GM18511 (cell line): ENCODE measurements around the gene DYNC1I1.

ENCODE experiments used
- ATAC-seq: cut with Tn5 transposase; IDR thresholded peaks from one replicate; pipeline ENCODE4 v1.9.1; 2021; ENCODE audit warnings: mild to moderate bottlenecking, moderate library complexity; ENCODE audit not compliant: unreplicated experiment

DYNC1I1 gene

DNA sequence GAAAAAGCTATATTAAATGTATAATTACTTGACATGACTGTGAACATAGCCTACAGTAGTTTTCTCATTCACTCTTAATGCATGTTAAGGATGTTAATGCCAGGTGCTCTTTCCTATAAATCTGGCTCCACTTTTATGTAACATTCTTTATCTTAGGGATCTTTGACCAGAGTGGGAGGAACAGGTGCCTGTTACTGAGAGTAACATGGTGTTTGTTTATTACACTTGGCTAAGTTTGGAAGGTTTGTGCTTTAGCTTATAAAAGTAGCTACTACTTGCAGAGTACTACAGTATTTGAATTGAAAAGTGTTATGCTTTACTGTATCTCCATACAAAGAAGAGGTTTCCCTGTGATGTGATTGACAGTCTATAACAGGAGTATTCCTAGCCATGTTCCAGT, 183.4 kb downstream of the DYNC1I1 start:
- ATAC-seq, result no peak

DNA sequence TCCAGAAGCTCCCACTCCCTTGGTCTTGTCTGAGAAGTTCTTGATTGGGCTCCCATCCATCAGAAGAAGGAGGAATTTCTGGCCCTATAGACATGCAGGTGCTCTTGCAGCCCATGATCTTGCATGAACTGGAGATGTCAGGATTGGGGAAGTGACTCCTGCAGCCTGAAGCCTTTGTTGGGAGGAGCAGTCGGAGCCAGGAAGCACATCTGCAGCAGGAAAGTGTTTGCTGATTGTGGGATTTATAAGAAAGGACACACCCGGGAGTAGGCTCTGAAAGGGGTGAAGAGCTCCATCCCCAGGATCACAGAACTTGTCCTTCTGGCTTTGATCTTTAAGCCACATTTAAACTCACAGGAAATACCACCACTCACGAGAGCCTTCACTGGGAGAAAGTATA, 185.2 kb downstream of the DYNC1I1 start:
- ATAC-seq, result no peak

DNA sequence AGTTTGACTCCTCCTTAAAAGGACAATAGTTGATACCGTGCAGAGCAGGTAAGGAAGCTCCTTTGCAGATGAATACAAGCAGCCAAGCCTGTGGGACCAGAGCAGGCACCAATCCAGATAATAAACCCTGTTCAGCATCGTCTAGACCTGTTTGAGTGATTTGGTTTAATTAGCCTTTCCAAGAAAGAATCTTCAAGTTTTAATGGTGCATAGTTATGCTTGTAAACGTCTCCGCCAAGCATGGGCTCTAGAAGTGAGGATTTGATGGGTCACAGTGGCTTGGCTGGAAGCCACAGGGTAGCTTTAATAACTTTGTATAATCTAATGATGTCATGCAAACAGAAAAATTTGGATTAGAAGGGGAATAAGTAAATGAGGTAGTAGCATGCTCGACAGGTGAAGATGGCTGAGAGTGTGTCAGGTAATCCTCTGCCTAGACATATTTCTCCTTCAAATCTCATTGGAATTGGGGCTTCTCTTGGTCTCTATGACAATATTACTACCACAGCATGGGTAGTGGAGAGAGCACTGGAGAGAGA, 188.4 kb downstream of the DYNC1I1 start:
- ATAC-seq, result no peak

DNA sequence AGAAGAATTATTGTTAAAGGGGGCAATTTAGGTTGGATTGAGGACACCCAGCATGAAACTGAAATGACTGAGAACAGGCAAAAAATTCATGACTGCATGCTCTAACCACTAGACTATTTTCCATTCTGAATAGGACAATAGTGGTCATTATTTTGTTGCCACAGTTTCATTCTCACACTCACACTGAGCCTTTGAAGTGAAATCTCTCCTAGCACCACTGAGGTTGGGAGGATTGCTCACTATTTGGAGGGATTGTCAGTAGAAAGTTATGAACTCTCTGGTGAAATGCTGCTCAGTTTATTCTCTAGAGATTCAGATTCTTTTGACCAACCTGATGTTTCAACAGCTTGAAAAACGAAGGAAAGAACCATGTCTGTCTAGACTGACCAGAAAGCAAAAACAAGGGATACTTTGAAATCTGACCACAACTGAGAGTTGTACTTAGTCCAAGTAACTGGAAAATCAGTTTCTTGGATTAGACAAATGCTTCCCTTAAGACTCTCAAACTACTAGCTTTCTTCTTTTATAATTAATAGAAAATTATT, 191.2 kb downstream of the DYNC1I1 start:
- no peak for ATAC-seq

DNA sequence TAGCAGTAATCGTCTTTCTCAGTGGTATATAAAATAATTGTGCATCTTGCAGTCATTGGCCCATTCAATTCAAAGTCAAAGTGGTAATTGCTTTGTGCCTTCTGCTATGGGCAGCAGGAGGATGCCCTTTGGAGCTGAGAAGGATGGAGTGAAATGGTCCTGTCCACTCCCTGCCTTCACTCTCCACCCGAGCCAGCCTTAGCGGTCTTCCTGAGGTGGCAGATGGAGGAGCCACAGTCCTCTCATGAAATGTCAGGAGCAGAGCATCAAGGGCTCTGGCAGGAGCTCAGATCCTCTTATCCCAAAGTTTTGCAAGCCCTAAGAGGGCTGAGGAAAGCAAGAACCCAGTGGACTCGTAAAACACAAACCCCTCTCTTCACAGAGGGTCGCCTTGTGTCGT, 199.4 kb downstream of the DYNC1I1 start:
- no peak for ATAC-seq

DNA sequence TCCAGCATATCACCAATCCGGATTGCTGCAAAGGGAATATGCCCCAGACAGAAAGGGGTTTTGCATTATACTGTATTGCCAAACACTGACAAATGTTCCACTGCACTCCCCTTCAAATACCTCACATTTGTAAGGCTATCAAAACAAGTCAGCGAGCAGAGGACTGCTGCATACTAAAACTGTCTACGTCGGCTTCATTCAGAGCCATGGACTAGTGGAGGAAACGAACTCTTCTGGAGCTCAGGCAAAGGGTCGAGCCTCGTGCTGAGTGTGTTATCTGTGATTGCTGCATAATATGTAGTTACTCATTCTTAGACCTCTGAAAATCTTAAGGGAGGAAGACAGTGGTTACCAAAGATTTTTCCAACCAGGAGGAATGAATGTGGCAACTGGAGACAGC, 200.2 kb downstream of the DYNC1I1 start:
- no peak for ATAC-seq

DNA sequence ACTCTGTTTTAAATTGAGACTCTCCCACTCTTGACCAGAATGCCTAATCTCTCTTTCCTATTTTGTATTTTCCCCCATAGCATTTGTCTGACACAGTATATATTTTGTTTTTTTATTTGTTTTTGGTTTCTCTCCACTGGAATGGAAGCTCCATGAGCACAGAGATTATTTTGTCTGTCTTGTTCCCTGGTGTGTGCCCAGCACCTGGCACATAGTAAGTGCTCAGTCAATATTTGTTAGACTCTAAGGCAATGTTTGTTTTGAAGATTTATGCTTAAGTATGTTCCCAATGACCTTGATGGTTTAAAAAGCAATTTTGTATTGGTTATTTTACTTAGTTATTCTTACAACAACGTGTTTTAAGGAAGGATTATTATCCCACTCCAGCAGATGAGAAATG, 201.8 kb downstream of the DYNC1I1 start:
- ATAC-seq, result no peak

DNA sequence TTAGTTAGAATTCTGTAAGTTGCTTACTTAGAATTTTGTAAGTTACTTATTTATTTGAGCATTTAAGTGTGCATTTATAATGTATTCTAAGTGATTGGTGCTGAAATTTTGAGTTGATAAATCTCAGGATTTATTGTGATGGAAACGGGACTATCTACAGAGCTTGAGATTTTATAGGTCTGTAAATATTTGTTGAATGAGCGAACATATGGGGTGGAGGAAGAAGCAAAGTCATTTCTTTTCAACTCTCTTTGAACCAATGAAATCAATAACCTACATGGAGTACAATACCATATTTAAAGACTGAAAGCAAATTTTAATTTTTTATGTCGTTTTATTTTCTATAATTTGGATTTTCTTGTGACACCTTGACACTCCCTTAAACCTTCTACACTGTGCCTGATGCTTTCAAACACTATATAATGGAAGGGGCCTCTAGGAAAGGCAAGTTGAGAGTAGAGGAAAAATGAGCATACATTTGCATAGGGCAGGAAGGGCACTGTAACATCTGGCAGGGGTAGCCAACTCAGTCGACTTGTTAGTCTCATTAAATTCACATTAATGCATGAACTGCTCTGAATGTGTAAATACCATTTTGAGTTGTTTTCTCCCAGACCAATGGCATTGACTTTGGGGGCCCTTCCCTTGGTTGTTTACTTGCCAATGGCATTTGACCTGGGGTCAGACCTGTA, 204.2 kb downstream of the DYNC1I1 start:
- ATAC-seq, result no peak

DNA sequence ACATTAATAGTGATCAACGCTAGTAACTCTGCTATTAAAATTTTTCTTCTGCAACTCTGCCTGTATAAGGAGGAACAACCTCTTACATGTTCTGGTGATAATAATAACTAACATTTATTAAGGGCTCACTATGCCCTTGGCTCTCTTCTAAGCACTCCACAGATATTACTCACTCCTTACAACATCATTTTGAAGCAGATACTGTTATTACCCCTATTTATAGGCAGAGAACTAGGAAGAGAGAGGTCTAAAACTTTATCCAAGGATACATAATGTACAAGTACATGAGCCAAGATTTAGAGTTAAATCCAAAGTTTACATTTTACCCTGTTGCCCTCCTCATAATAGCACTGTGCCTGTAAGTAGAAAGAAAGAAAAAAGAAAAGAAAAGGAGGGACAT, 205.6 kb downstream of the DYNC1I1 start:
- no peak for ATAC-seq

DNA sequence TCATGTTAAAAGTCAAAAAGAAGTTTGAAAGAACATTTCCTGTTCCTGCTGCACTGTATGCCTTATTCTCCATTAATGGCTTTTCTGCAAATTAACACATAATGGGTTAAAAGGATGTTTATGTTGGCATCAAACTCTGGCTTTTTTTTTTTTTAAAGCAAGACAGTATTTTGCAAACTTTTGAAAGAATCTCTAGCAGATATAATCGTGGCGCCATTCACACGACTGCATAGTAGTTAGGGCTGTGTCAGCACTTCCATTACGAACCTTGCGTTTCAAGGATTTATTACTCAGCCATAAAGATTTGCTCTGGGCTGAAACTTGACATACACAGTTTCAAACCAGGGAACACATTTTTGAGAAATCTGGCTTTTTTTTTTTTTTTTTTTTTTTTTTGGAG, 207.8 kb downstream of the DYNC1I1 start:
- ATAC-seq, result no peak

DNA sequence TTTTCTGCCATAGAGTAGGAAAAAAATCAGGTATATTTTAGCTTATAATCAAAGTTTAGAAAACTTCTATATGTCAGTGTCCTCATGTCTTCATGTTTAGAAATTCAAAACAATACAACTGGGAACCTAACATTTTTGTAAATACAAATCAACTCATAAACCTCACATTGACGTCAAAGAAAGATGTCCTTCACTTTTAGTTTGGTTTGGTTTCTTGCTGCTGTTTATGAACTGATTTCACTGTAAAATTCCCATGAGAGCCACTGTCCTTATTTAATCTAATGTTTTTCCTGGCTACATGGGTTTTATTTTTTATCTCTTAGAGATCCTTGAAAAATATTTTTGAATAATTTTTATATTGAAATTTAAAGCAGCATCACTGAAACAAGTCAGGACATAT, 208.4 kb downstream of the DYNC1I1 start:
- ATAC-seq, result no peak

DNA sequence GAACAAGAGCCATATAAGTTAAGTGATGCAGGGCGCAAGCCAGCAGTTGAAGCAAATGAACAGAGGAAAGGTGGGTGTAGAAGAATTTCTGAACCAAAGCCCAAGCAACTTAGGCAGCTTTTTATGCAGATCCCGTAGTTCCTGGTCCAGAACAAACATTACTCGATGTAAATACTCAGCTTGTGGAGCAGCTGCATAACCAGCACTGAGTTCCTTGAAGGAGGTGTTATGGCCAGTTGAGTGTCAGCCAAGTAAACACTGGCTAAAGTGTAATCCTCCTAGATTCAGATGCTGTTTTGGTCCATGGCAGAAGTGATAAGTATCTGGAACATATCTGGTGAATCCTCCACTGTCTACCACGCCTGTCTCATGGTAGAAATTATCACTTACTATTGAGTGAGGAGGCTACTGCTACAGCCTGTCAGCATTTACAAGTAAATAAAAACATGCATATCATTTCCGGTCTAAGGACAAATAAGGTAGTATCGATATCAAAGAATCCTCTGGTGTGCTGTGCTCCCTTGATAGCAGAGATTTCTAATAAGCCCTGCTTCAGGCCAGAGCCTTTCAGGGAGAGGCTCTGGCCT, 213.9 kb downstream of the DYNC1I1 start:
- ATAC-seq, result no peak

DNA sequence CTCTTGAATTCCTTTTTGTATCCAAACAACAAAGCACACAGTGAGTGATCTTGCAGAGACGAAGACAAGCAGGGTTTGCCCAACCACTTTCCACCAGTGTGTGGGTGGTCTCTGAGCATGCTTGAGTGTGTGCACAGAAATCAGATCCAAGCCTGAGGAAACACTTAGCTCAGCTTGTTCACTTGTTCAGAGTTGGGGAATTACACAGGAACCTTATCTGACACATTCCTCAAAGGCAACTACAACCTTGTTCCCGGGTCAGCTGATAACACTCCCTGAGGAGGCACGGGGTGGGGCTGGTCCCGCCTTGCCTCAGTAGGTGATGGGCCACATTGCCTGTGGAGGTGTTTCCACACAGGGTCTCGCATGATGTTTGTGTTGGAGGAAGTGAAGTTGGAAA, 216.9 kb downstream of the DYNC1I1 start:
- ATAC-seq, result no peak

DNA sequence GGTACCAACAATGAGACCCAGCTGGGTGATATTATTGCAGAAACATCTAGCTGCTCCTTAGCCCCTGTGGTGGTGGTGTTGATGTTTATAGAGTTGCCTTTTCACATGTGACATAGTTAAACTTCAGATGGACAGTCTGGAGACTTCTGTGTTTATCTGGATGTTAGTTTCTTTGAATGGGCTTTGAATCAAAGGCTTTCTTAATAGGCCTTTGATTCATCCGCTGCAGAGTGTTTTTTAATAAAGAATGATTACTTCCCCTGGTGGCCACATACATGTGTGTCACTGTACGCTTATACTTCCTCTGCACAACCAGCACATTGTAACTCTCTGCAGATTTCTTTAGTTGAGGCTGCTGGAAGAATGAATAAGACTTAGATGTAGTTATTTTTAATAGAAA, 221.0 kb downstream of the DYNC1I1 start:
- no peak for ATAC-seq

DNA sequence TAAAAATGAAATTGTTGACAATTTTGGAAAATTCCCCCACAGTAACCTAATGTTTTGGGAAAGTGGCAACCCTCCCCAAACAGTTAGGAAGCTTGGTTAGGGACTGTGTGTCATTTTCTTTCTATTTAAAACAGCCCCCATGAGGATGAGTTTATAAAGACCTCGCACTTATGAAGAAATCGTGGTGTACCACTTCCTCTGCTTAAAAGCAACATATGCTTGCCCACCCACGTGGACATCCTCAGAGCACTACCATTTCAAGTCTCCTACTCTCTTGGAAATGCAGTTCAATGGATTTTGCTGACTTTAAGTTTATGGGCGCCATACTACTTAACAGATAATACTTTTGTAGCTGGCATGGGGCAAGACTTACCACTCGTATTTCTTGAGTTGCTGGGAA, 223.8 kb downstream of the DYNC1I1 start:
- no peak for ATAC-seq

DNA sequence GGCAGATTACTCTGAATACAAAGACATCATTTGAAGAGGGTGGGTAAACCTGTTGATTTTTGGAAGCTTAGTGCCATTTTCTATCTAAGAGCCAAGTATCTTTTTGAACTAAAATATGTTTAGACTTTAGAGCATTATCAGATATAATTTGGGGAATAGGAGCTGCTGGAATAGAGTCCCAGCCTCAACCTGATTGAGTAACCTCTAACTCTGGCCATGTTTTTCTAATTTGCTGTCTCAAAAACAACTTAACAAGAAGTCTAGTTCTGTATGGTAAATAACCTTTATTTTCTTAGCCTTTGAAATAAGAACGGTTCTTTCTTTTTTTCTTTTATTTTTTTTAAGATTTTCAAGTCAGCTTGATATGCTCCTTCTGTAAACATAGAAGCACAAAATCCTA, 224.5 kb downstream of the DYNC1I1 start:
- no peak for ATAC-seq

DNA sequence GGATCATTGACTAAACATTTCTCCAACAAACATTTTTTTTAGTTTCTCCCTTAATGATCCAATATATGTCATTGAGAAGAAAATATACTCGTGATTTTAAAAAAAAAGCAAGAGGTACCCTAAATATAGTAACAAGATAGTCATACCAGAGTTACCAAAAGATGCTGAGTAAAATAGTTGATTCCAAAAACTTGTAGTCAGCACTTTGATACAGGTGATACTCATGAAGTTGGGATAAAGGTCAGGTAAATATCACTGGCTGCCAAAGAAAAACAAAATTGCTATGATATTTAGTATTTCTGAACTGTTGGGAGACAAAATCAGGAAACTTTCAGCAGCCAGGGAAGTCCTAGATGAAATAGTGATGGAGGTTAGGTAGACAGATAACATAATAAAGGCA, 225.3 kb downstream of the DYNC1I1 start:
- no peak for ATAC-seq

DNA sequence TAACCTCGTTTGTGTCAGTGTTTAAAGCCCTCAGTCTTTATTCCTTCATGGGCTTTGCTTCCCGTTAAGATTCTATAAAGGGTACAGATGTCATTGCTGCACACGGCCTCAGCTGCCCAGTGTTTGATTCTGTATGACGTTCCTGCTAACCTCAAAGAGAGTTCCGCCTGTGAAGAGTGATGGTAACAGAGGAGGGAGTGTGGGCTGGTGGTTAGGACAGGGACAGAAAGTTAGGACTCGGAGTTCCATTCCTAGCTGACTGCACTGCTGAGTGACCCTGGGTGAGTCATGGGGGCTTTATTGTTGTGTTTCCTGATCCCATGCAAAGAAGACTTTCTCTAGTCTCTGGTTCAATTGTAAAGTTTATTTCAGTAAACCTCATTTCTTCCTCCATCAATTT, 227.1 kb downstream of the DYNC1I1 start:
- ATAC-seq, result no peak

DNA sequence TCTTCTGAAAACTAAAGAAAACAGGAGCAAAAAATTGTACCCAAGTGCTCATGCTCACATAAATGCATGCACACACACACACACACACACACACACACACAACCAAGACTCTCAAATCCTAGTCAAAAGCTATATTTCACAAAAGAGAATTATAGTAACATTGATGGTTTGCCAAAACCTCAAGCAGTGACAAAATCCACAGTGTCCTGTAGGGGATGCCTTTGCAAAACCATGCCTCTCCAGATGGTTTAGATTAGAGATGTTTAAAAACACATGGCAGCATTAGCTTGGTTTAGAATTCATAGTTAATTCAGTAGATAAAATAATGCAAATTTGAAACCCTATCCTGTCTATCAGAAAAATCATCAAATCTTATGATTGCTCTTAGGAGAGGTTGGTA, 232.2 kb downstream of the DYNC1I1 start:
- ATAC-seq, result no peak

DNA sequence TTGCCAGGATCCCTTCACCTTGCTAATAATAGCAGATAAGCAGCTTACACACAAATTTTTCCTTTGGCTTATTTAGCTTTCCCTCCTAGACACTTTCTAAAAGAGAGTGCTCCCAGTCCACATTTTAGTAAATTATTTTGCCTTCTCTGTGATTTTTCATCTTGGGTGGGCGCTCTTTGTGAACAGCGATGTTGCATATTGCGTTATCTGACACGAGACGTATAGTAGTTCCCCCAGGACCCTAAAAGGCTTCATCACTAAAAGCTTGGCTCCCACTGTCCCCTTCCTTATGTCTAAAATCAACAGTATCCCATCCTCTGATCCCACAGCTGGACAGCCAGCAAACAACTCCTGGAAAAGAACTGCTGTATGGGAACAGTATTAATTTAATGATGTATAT, 232.9 kb downstream of the DYNC1I1 start:
- ATAC-seq, result no peak

DNA sequence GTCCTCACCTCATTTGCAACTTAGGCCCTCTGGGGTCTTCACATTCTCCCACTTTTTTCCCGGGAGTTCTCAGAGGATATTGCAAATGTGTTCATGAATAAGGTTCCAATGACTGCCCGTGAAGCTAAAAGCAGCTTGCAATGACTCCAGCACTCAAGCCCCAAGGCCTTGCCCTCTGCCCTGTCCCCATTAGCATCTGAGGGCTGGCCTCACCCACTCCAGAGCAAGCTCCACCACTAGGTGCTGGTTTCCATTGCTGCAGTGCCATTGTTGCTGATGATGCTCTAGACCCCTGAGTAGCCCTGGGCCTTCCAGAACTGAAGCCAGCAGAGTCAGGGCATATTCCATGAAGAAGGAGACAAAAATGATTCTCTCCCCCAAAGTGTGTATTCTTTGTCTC, 236.8 kb downstream of the DYNC1I1 start:
- ATAC-seq, result no peak

DNA sequence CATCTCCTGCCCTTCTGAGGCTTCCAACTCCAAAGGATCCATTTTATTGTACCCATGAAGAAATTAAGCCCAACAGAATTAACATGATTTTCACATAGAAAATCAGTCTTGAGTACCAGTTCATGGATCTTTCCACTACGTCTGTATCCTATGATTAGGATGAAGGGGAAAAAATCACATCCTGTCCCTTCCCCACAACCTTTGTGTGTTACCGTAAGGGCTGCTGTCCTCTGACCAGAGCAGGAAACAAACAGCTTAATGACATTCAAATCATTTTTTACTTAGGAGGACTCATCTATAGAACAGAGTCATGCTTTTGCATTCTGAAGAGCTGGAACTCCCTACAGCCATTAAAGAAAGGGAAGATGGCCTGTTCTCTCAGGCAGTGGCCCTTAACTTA, 241.5 kb downstream of the DYNC1I1 start:
- ATAC-seq, result no peak

DNA sequence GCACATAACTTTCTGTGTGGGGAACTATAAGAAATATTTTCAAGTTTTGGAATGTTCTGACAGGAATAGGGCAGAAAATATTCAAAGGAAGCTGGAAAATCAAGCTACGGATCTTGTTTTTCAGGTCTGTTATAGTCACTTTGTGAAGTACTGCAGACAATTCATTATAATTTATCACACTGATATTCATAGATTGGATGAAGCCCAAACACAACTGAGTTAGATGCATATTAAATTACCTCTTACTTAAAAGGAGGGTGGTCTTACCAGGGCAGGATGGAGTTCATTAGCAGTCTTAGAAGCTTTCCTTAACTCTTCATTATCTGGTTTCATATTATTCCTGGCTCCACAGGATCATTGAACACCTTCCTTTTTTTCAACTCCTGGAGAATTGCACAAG, 242.3 kb downstream of the DYNC1I1 start:
- ATAC-seq, result no peak
